ENCODE measurements around the gene ANKZF1.

The ANKZF1 gene

GRCh38 chr2:219209236-219210195 is 20.1 kb upstream of the ANKZF1 start:
- DNase-seq, result no peak

GRCh38 chr2:219210196-219210885 is 19.3 kb upstream of the ANKZF1 start:
- no peak for DNase-seq

GRCh38 chr2:219210886-219211362 is 18.7 kb upstream of the ANKZF1 start:
- DNase-seq, result no peak

- no peak for DNase-seq
Observed at GRCh38 chr2:219213026-219213415, 16.6 kb upstream of the ANKZF1 start.

GRCh38 chr2:219213486-219214071 is 16.0 kb upstream of the ANKZF1 start:
- DNase-seq, result no peak

GRCh38 chr2:219214141-219214540 is 15.5 kb upstream of the ANKZF1 start:
- DNase-seq, result no peak

GRCh38 chr2:219214786-219215185 is 14.8 kb upstream of the ANKZF1 start:
- no peak for DNase-seq

- DNase-seq, result no peak
Observed at GRCh38 chr2:219215871-219216534, 13.6 kb upstream of the ANKZF1 start.

GRCh38 chr2:219216535-219216915 is 13.1 kb upstream of the ANKZF1 start:
- DNase-seq, result no peak

GRCh38 chr2:219218217-219218731 is 11.3 kb upstream of the ANKZF1 start:
- DNase-seq, result no peak

GRCh38 chr2:219218732-219219701 is 10.6 kb upstream of the ANKZF1 start, which contains the start of gene ABCB6:
Gene ABCB6 (minus strand): TSS chr2:219218958. CDS start chr2:219218673, 285 bp downstream.
- peak; percentile 92 for DNase-seq

- DNase-seq, result no peak
Observed at GRCh38 chr2:219219784-219220532, 9.6 kb upstream of the ANKZF1 start.

- DNase-seq, result no peak
Observed at GRCh38 chr2:219220652-219221402, 8.8 kb upstream of the ANKZF1 start.

- no peak for DNase-seq
Observed at GRCh38 chr2:219221957-219222518, 7.6 kb upstream of the ANKZF1 start.

GRCh38 chr2:219223831-219224610 is 5.6 kb upstream of the ANKZF1 start:
- no peak for DNase-seq

- DNase-seq, result no peak
Observed at GRCh38 chr2:219225350-219225749, 4.3 kb upstream of the ANKZF1 start.

GRCh38 chr2:219228041-219228910 is 1.3 kb upstream of the ANKZF1 start:
- DNase-seq, result no peak

GRCh38 chr2:219228911-219229304 is 698 bp upstream of the ANKZF1 start:
- DNase-seq, result no peak
